ENCODE measurements around the gene CSAD.

Gene CSAD, protein sequence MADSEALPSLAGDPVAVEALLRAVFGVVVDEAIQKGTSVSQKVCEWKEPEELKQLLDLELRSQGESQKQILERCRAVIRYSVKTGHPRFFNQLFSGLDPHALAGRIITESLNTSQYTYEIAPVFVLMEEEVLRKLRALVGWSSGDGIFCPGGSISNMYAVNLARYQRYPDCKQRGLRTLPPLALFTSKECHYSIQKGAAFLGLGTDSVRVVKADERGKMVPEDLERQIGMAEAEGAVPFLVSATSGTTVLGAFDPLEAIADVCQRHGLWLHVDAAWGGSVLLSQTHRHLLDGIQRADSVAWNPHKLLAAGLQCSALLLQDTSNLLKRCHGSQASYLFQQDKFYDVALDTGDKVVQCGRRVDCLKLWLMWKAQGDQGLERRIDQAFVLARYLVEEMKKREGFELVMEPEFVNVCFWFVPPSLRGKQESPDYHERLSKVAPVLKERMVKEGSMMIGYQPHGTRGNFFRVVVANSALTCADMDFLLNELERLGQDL

DNA sequence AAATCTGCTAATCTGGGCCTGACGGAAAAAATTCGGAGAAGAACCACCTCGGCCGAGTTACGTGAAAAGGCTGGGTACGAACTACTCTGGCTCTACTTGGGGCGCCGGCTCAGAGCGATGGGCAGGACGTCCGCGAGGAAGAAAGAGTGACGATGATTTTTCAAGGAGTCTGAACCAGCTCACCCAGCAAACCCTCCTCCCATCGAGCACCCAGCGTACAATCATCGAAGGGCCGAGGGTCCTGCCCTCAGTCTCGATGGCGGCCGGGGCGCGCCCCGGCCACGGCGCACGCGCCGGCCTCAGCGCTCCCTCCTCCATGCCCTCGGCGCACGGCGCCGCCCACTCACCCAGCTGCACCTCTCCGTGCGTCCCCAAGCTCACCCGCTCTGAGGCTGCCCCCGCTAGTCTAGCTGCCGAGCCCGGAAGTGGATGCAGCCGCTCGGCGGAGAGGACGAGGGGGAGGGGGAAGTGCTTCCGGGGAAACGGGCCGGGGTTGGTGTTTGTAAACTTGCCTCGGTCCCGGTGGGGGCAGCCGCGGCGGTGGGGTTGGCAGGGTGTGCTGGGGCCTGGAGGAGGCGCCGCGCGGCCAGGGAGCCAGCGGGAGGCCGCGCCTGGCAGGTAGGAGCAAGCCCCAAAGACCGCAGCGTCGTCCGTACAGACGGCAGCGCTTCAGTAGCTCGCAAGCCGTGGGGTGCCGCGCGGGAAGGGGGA lies at the start of gene CSAD, which contains the start of gene ZNF740:
Gene CSAD (minus strand): TSS at position 706 of the 711 bp plus-strand sequence. CDS start 7,455 bp downstream, outside the sequence.
Gene ZNF740 (plus strand): TSS at position 503 of the 711 bp plus-strand sequence. CDS start 1,262 bp downstream, outside the sequence.
- DNase-seq (ENCODE audit: low read depth): peak; percentile 90

DNA sequence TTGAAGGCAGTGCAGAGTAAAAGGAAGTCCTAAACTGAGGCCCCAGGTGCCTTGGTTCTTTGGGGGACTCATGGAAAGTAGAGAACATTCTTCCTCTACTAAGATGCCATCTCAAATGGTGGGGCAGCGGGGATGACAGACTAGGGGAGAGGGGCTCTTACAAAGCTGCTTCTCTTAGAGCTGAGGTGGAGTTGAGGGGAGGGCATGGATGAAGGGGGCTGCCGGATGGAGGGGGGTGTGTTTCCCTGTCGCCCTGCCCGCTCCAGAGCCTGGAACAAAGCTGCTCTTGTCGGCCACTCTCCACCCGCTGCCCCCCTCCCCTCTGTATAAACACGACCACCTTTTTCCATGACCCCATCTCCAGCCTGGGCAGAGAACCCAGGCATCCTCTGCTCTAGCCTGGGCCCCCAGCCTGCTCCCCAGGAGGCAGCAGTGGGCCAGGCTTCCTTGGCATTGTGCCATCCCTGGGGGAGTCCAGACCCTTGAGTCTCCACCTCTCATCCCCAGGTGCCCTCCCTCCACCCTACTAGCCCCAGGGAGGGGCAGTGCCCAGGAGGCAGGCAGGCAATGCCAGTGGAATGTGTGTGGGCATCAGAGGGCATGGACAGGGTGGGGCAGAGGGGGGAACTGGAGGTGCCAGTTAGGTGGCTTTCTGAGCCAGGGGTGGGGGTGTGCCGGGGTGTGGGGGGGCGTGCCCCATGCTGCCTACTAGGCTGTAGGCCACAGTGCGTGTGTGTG lies 49.6 kb upstream of the CSAD start:
- DNase-seq (ENCODE audit: low read depth): no peak

DNA sequence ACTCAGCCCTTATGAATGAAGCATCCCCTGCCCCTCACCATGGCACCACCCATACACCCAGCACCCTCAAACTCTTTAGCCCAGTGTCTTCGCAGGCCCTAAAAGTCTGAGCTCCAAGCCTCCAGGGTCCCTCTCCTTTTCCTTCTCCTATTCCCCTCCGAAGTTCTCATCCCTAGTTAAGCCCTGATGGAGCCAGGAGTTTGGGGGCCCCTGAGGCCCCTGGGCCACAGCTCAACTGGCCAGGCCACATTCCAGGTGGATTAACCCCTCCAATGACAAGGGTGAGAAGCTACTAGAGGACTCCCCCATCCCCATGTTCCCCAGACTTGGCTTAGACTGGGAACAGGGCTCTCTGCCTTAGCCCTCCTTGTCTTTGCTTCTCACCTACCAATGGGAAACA lies 48.7 kb upstream of the CSAD start:
- no peak for DNase-seq (ENCODE audit: low read depth)

DNA sequence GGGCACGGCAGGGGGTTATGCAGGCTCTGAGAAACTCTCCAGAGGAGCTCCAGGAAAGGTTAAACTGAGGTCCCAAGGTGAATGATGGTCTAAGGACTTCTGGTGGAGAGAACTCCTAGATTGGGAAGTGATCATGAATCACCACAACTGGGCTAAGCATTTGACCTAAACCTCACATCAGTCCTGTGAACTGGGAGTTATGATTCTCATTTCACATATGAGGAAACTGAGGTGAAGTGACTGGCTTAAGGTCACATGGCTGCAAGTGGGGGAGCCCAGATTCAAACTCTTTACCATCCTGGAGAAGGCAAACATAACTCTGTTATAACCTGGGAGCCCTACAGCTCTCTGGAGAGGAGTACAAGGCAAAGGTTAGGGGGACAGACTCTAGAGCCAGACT lies 47.1 kb upstream of the CSAD start:
- DNase-seq (ENCODE audit: low read depth): no peak

DNA sequence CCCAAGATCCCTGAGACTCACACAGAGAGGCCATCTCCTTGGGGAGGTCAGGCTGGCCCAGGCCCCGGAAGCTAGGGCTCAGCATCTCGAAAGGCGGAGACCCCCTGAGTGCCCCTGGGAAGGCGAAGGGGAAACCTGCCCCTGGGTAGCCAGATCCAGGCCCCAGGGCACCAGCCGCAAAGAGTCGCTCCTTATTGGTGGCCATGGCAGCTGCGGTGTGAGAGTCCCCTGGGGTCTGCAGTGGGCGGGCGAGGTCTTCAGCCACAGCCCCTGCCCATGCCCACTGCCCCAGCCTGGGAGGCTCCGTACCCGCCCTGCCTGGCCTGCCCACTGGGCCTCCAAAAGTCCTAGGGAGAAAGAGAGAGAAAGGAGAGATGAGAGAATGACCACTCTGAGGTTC lies 46.6 kb upstream of the CSAD start:
- no peak for DNase-seq (ENCODE audit: low read depth)

DNA sequence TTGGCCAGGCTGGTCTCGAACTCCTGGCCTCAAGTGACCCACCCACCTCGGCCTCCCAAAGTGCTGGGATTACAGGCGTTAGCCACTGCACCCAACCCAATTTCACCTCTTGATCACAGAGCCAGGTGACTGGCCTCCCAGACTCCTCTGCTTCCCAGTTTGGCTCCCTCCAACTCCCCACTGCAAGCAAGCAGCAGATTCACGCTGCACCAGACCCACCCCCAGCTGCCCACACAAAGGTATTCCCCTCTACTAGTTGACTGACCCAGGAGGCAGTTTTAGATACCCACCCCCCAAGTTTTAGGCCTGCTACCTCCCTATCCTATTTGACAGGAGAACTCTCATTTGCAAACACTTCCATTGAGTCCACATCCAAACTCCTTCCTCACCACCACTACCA lies 46.1 kb upstream of the CSAD start:
- DNase-seq (ENCODE audit: low read depth): no peak

DNA sequence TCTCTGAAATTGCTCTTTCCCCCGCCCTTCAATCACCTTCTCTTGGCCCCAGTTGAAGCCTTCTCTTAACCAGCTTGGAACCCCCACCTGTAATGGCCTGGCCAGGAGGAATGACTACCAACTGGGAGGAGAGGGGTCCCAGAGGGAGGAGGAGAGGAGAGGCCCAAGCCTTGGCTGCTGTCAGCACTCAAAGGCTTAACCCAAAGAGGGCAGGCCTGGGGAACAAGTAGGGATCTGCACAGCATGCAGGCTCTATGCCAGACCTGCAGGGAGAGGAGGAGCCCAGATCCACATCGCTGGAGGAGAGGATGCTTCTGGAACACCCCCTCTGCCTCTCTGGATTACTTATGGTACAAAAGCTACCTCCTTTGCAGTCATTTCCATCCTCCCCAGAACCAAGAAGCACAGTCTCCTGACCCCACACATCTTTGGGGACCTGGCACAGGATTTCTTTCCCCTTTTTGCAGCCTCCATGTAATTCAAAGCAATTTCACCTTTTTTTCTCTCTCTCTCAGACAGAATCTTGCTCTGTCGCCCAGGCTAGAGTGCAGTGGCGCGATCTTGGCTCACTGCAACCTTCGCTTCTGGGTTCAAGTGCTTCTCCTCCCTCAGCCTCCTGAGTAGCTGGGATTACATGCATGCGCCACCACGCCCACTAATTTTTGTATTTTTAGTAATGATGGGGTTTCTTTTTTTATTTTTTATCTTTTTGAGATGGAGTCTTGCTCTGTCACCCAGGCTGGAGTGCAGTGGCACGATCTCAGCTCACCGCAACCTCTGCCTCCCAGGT lies 45.1 kb upstream of the CSAD start:
- DNase-seq (ENCODE audit: low read depth): no peak

DNA sequence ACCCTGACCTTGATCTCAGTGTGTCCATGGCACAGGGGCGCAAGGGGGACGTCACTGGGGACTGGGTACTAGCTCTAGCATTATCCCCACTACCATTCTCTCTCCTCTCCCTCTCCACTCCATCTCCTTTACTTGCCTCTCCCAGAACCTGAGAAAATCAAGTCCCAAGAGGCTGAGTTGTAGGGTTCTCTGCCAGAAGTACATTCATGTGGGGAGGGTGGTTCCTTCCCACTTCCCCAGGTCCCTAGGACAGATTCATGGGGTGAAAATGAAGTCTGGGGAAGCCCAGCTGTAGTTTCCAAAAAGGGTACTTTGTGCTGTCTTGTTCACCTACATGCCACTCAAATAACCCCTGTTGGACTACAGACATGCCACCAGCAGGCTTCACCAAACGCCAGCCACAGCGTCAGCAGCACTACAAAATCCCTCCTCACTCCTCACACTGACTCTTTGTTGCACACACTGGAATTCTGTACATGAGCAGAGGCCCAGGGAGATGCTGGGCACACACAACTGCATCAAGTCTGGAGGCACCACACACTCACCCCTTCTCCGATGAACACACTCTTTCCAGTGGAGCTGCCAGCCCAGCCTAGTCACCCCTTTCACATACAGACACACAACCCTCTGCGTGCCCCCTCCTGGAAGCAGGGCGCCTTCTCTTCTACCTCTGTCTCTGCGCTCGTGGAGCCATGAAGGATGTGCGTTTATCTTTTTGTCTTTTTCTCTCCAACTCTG lies 44.3 kb upstream of the CSAD start:
- DNase-seq (ENCODE audit: low read depth): no peak

DNA sequence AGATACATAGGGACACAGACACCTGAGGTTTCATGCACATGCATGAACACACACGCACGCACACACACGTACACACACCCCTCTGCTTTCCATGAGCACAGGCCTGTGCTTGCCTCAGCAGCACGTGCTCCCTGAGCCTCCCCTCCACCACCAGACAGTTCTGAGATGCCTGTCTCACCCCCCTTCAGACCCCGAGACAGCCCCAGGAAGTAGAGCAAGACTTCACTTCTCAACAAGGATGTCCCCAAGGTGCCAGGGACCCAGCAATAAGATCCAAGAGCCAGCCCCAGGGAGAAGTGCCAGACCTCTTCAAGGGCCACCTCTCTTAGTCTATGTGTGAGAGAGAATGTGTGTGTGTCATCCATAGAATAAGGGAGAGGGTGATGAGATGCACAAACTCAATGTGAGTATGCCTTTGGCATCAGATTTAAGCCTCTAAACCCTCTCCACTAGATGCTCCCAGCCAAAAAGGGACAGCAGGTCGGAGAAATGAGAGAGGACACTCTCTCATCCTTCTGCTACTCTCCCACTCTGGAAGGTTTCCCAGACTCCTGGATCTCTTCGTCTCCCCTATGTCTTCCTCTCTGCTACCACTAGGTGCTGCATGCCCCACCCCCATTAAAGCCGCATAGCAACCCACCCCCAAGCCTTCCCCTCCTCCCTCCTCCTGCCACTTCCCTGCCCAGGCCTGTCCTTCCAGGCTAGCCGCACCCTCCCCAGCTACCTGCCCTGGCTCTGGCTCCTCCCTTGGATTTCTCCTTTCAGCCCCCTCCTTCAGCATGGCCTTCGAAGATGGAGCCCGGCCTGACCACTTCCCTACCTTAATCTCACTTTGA lies 43.6 kb upstream of the CSAD start:
- DNase-seq (ENCODE audit: low read depth): no peak

DNA sequence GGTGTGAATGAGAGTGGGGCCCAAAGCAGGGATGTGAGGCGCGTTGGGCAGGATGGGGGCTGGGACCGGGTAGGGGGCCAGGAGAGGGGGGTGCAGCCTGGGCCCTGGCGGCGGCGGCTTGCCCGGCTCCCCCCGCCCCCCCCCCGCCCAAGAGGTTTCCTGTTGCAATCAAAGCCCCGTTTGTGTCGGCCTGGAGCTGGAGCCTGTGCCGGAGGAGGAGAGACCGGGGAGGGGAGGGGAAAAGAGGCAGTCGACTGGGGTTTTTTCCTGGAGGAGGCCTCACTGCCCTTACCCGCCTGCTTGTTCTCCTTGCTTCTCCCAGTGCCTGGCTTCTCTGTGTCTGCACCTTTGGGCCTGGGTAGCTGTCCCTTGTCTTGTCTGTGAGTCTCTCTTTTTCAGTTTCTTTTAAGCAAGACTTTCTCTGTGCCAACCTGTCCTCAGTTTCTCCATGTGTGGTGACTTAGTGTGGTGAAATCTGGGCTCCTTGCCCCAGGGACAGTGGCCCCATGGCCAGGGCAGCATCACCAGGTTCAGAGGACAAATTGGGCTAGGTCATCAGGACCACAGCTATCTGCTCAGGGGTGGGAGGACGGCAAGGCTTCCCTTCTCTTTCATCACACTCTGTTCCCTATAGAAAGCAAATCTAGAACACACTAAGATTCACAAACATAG lies 42.8 kb upstream of the CSAD start:
- DNase-seq (ENCODE audit: low read depth): no peak

DNA sequence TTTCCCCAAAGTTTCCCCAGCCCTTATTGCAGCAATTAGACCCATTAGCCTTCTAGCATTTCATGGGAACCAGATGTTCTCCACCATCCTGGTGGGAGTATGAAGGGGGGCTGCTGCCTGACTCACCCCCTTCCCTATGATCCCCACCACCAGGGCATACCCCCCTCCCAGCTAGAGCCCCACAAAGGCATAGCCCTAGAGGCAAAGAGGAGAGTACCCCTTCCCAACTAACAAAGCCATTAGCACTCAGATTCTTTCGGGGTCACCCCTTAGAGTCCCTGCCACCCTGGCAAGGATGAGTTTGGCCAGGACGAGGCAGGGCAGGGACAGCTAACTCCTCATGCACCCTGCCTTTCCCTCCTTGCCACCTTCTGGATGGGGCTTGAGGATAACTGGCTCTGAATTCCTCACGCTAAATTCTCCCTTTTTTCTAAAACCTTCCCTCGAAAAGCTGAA lies 42.1 kb upstream of the CSAD start:
- DNase-seq (ENCODE audit: low read depth): no peak

DNA sequence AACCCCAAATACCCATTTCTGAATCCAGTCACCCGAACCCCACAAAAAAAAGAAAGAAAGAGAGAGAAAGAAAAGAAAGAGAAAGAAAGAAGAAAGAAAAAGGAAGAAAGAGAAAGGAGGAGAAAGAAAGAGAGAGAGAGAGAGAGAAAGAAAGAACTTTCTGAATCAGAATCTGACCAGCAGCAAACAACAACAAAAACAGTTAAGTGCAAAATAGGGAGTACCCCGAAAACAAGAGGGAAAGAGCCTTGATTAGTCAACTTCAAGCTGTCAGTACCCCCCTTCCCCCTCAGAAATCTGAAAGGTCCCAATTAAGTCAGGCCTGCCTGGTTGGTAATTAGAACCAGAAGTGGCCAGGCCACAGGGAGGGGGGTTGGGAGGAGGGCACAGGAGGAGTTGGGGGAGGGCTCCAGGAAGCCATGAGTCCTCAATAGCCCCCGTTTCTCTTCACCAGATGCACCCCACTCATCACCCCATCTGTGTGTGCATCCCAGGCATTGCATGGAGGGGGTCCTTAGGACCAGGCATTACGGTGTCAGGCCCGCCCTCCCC lies 41.5 kb upstream of the CSAD start:
- DNase-seq (ENCODE audit: low read depth): no peak

DNA sequence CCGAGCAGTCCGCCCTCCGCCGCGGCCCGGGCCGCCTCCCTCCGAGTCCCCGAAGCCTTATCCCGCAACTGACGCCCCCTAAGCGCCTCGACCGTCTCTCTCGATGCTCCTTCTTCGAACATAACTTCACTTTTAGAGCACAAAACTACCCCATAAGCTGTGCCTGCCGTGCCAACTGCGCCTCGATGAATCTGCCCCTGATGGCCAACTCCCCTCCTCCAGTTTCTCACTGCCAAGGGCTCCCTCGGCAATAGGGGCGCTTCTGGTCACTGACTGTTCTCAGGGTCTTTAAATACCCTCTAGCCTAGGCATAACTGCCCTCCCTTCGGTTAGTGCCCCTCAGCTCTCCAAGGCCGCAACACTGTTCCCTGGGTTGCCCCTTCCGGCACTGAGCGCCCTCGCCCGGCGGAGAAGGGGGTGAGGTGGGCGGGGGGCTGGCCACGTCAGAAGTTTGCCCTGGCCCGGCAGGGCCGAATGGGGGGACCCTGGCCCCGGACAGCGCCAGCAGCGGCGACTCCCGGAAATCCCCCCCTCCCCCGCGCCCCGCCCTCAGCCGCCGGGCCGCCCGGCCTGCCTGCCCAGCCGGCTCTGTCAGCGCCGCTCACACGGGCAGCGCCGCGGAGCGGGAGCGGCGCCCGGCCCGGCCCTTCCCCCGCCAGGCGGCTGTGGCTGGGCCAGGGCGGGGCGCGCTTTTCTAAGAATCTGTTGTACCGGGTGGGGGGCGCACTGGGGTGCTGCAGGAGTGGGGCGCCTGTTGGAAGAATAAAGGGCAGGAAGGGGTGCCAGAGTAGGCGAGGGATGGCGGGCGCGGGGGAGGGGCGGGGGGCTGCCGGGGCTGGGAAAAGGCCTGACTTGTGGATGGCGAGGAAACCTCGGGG lies 40.7 kb upstream of the CSAD start:
- DNase-seq (ENCODE audit: low read depth): no peak

DNA sequence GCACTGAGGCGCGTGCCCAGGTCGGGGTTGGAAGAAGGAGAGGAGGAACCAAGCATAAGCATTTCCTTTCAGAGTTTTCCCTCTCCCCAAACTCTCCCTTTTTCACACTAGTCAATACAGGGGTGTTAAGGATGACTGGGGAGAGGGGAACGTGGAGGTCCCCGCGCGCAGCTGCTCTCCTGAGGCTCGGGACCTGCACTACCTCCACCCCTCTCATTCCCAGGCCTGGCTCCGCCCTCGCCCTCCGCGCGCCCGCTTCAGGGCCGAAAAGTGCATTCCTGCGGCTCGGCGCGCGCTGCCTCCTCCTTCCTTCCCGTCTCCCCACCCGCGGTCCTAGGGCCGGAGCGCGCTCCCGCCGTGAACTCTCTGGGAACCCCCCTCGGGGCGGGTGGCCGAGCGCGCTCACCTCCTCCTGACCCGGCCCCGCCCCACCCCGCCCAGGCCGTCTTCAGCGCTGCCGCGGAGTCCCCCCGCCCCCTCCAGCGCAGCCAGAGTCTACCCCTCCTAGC lies 40.0 kb upstream of the CSAD start:
- DNase-seq (ENCODE audit: low read depth): no peak

DNA sequence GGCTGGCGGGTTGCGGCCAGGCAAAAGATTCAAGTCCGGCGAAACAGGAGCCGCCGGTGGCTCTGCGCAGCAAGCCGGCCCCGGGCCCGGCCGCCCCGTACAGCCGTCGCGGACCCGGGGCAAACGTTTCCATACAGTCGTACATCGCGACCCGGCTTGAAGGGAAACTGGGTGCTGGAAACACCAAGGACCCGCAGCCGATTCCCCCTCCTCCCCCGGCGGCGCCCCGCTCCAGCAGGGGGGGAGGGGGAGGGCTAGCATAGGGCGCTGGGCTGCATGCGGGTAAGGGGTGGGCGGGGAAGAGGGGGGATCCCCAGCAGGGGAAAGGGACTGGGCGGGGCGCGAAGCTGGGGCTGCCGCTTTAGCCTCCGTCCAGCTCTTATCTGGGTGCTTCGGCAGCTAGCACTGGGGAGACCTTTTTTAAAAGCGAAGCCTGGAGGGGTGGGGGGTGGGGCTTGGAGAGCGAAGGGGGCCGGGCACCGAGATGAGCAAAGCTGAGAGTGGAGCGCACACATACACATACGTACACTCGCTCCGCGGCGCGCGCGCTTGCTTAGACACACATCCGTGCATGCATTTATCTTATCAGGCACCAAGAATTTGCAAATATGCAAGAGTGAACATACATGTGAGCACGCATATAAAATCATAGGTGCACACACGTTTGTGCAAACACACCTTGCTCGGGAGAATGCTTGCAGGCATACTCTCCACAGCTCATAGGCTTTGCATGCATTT lies 39.4 kb upstream of the CSAD start:
- DNase-seq (ENCODE audit: low read depth): no peak

DNA sequence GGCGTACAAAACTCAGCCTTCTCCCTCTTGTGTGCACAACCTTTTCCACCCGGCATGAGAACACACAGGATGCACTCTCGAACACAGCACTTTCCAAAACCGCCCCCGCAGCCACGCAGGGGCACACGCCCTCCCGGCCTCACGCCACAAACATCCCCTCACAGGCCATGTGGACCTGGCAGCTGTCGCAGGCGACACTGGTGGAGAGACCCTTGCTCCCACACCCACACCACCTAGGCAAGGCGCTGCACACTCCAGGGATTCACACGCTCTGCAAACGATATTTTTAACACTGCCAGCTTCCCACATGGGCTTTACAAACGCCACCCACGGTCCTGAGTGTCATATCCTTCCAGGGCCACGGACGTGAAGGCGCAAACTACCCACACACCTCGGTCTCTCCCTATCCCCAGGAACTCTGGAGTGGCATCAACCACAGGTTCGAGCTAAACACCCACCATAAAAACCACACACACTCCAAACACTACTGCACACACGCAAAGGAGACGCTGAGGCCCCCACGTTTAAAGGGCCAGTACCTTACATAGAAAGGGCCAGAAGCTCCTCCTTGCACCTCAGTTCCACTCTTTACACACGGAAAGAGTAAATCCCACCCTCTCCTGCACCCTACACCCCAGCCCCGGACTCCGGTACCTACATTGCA lies 38.7 kb upstream of the CSAD start:
- no peak for DNase-seq (ENCODE audit: low read depth)
